Upper lobe of left lung (tissue), 6 donors: ENCODE data around the gene CA6. TPM values are rescaled to one million over a fixed set of nuclear protein-coding genes. Genes with fewer than 3 reads are reported as not detected.
"Not testable (repeated sequence)": the region's sequence is repeated elsewhere in the genome, so short reads cannot be mapped to it uniquely, and the experiment has no call there.

Source experiments
- ATAC-seq, 2 donors: fragments of 200-7000 bp; cut with Tn5 transposase; one replicate each; pipeline ENCODE4 v1.9.1; 2022; ENCODE audit warnings: mild to moderate bottlenecking in 2 of 2, moderate library complexity in 2 of 2; ENCODE audit not compliant: low FRiP score in 2 of 2
- DNase-seq, 2 donors: peaks; one replicate each; pipeline ENCODE4 v3.0.0-alpha.2; 2019 to 2020
- H3K27ac ChIP-seq, 4 donors: fragments of 200-600 bp; sonication (generic); one replicate each; pipeline ENCODE4 v1.5.1; 2016 to 2019
- H3K27me3 ChIP-seq, 4 donors: fragments of 200-600 bp; sonication (generic); one replicate each; pipeline ENCODE4 v1.5.1; 2017 to 2019
- H3K36me3 ChIP-seq, 4 donors: fragments of 200-600 bp; sonication (generic); one replicate each; pipeline ENCODE4 v1.5.1; 2016 to 2019
- H3K4me1 ChIP-seq, 4 donors: fragments of 200-600 bp; sonication (generic); one replicate each; pipeline ENCODE4 v1.5.1; 2018 to 2019
- H3K4me3 ChIP-seq, 4 donors: fragments of 200-600 bp; sonication (generic); one replicate each; pipeline ENCODE4 v1.5.1; 2017 to 2019; ENCODE audit warnings: mild to moderate bottlenecking in 2 of 4, moderate library complexity in 1 of 4
- H3K9me3 ChIP-seq, 4 donors: fragments of 200-600 bp; sonication (generic); one replicate each; pipeline ENCODE4 v1.5.1; 2018 to 2019
- CTCF ChIP-seq, 6 experiments: fragments of 450-650 bp in 4 of 6; fragments of 200-600 bp in 2 of 6; sonication (generic) in 2 of 6; IDR thresholded peaks; one replicate each; pipeline ENCODE4 v1.5.1; 2016 to 2019; ENCODE audit warnings: antibody characterized with exemption in 6 of 6
- EP300 ChIP-seq, 4 donors: sonication (generic); formaldehyde crosslinking; IDR thresholded peaks; one replicate each; pipeline ENCODE4 v1.5.1; 2017; ENCODE audit warnings: antibody characterized with exemption in 4 of 4, control low read depth in 2 of 4
- POLR2A ChIP-seq, 4 donors: fragments of 450-650 bp; IDR thresholded peaks; one replicate each; pipeline ENCODE4 v1.5.1; 2016 to 2017; ENCODE audit warnings: antibody characterized with exemption in 4 of 4, mild to moderate bottlenecking in 2 of 4
- POLR2AphosphoS5 ChIP-seq, 2 donors: sonication (generic); formaldehyde crosslinking; IDR thresholded peaks; one replicate each; pipeline ENCODE4 v1.5.1; 2017; ENCODE audit warnings: antibody characterized with exemption in 2 of 2
- WGBS, 2 donors: methylation state at CpG; one replicate each; pipeline ENCODE4 v1.1.5; 2017 to 2018; 5-methylcytosine and 5-hydroxymethylcytosine counted together
- total RNA-seq, 6 donors: library from RNA; depleted of rRNA in 4 of 6; stranded (reverse); fragments of >200 nt in 4 of 6; gene quantifications; one replicate each; pipeline versions ENCODE4 v1.1.0 to v1.2.1, GENCODE V29; 2016 to 2021
- donor health status: DM: no; HTN: no; CAD: no; lungs with moderate emphysema.
- donor health status: DM: no; HTN: yes; CAD: no; lungs with severe emphysema.

CA6 gene
- total RNA-seq, 6 donors from 2014 or later = not detected

GRCh38 chr1:9016455-9016854, 70.8 kb downstream of the CA6 start:
- Histone ChIP-seq H3K4me3 (no peak overlapping the region), H3K4me1 (no peaks in the 10 kb centered on the region), H3K9me3 (no peaks in the 10 kb centered on the region), H3K36me3 (no peaks in the 10 kb centered on the region), H3K27ac (no peak overlapping the region), H3K27me3 (no peaks in the 10 kb centered on the region)
- no peak for TF ChIP-seq EP300 (IDR thresholded peaks at IDR 0.05)
- no peak for TF ChIP-seq POLR2AphosphoS5 (IDR thresholded peaks at IDR 0.05)
- TF ChIP-seq CTCF (IDR thresholded peaks at IDR 0.05) = no peak
- TF ChIP-seq POLR2A (IDR thresholded peaks at IDR 0.05) = no peak
- no peak for ATAC-seq
- WGBS, 2 donors = 75 to 82% methylated on average over 5 of the region's 5 CpGs
- DNase-seq = no peak

GRCh38 chr1:9018333-9018732, 72.7 kb downstream of the CA6 start:
- 61 to 62% methylated on average over 9 to 13 of the region's 13 CpGs for WGBS, 2 donors
- no peak for DNase-seq

GRCh38 chr1:9019896-9020295, 74.2 kb downstream of the CA6 start:
- WGBS, 2 donors = 30 to 47% methylated on average over 4 of the region's 4 CpGs
- Histone ChIP-seq H3K36me3 (no peaks in the 10 kb centered on the region), H3K4me1 (no peaks in the 10 kb centered on the region), H3K27ac (no peak overlapping the region), H3K4me3 (no peak overlapping the region), H3K9me3 (no peaks in the 10 kb centered on the region), H3K27me3 (no peaks in the 10 kb centered on the region)
- DNase-seq (no peak), ATAC-seq (no peak)
- no peak for TF ChIP-seq EP300 (IDR thresholded peaks at IDR 0.05)

More at GRCh38 chr1:9018333-9018732, 72.7 kb downstream of the CA6 start:
- no peaks in the 10 kb centered on the region for H3K27me3 ChIP-seq
- no peak overlapping the region for H3K27ac ChIP-seq
- H3K36me3 ChIP-seq = no peaks in the 10 kb centered on the region
- no peak for ATAC-seq
- H3K9me3 ChIP-seq = no peaks in the 10 kb centered on the region
- TF ChIP-seq POLR2A (IDR thresholded peaks at IDR 0.05) (no peak), EP300 (IDR thresholded peaks at IDR 0.05) (no peak), CTCF (IDR thresholded peaks at IDR 0.05) (no peak), POLR2AphosphoS5 (IDR thresholded peaks at IDR 0.05) (no peak)
- no peaks in the 10 kb centered on the region for H3K4me1 ChIP-seq
- no peak overlapping the region for H3K4me3 ChIP-seq

- H3K4me1 ChIP-seq = no peaks in the 10 kb centered on the region
- DNase-seq = no peak
- H3K9me3 ChIP-seq = no peaks in the 10 kb centered on the region
- ATAC-seq = no peak
- no peaks in the 10 kb centered on the region for H3K27me3 ChIP-seq
- WGBS, 2 donors = 47 to 57% methylated on average over 6 of the region's 6 CpGs
- H3K36me3 ChIP-seq = no peaks in the 10 kb centered on the region
- H3K4me3 ChIP-seq = no peak overlapping the region
- TF ChIP-seq POLR2A (IDR thresholded peaks at IDR 0.05) = no peak
- TF ChIP-seq EP300 (IDR thresholded peaks at IDR 0.05) = no peak
- no peak for TF ChIP-seq POLR2AphosphoS5 (IDR thresholded peaks at IDR 0.05)
- TF ChIP-seq CTCF (IDR thresholded peaks at IDR 0.05) = no peak
- no peak overlapping the region for H3K27ac ChIP-seq
Measured at GRCh38 chr1:9020305-9020704, 74.6 kb downstream of the CA6 start.

GRCh38 chr1:9022026-9022738, 76.5 kb downstream of the CA6 start:
- not testable (repeated sequence) for H3K27ac ChIP-seq, H3K9me3 ChIP-seq, H3K36me3 ChIP-seq, ATAC-seq, H3K27me3 ChIP-seq, H3K4me1 ChIP-seq, H3K4me3 ChIP-seq
- 69 to 79% methylated on average over 4 to 14 of the region's 15 CpGs for WGBS, 2 donors
- peak in 1 of 2 donors; percentile 39 for DNase-seq

- TF ChIP-seq EP300 (IDR thresholded peaks at IDR 0.05) (no peak), POLR2A (IDR thresholded peaks at IDR 0.05) (no peak), CTCF (IDR thresholded peaks at IDR 0.05) (no peak)
Measured at GRCh38 chr1:9022773-9023172, 77.1 kb downstream of the CA6 start.

More at GRCh38 chr1:9022773-9023172, 77.1 kb downstream of the CA6 start:
- no peaks in the 10 kb centered on the region for H3K9me3 ChIP-seq
- no peaks in the 10 kb centered on the region for H3K4me1 ChIP-seq
- no peak overlapping the region for H3K27ac ChIP-seq
- H3K4me3 ChIP-seq = no peak overlapping the region
- WGBS, 2 donors = 92 to 96% methylated on average over 9 to 10 of the region's 10 CpGs
- no peaks in the 10 kb centered on the region for H3K27me3 ChIP-seq
- no peaks in the 10 kb centered on the region for H3K36me3 ChIP-seq
- no peak for DNase-seq
- no peak for ATAC-seq
